Fibroblast of peridontal ligament (primary cell): ENCODE data around the gene CNTN1.

ENCODE experiments used
- DNase-seq: peaks from one replicate; pipeline ENCODE4 v3.0.0-alpha.2; 2010; ENCODE audit errors: extremely low read depth

The CNTN1 gene

GRCh38 chr12:40970320-40970907, 278.2 kb downstream of the CNTN1 start:
- DNase-seq: no peak

- peak; percentile 93 for DNase-seq
Measured at GRCh38 chr12:40971911-40972310, 279.7 kb downstream of the CNTN1 start.

DNA sequence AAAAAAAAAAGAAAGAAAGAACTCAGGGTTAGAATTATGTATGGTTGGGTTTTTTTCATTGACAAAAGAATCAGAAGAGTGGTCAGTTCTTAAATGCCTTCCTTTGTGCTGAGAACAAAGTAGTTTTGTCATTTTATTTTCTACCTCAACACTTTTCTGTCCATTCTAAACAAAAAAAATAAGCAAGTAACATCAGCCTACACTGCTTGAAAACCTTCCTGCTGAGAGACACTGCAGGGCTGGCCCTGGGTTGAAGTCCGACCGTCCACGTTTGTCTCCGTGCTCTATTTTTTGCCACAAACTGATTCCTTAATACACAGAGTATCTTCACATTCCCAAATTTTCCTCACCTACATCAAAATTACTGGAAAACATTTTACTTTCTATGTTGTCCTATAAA, 284.3 kb downstream of the CNTN1 start:
- no peak for DNase-seq

DNA sequence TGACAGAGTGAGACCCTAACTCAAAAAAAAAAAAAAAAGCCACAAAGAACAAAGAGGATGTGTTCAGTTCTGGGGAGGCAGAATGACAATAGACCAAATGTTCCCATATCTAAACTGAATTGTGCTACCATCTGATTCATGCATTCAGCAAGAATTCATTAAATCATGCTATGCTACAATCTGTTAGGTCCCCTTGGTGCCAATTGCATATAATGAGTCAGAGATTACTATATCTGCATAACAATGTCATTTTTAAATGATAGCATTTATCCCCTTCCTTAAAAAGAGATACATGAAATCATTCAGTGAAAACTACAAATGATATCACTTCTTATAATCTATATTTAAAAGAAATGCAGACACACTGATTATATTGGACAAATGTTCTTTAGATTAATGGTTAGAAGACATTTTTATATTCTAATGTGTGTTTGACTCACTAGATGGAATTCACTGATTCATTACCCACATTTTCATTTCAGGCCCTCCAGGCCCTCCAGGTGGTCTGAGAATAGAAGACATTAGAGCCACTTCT, 288.3 kb downstream of the CNTN1 start:
- DNase-seq: no peak

DNA sequence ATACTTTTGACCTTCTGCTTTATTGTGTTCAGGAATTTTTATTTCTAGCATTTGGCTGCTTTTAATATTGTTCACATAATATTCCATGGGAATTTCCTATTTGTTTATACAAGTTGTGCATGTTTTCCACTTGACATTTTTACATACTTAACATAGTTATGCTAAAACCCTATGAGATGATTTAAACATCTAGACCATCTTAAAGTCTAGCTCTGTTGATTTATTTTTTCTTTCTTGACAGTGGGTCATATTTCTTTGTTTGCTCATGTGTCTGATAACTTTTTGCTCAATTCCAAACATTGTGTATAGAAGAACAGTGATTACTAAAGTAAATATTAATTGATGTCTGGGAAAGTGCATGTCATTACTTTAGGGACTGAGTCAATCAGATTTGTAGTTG, 293.8 kb downstream of the CNTN1 start:
- peak; percentile 21 for DNase-seq

GRCh38 chr12:40988355-40988754, 296.1 kb downstream of the CNTN1 start:
- no peak for DNase-seq

DNA sequence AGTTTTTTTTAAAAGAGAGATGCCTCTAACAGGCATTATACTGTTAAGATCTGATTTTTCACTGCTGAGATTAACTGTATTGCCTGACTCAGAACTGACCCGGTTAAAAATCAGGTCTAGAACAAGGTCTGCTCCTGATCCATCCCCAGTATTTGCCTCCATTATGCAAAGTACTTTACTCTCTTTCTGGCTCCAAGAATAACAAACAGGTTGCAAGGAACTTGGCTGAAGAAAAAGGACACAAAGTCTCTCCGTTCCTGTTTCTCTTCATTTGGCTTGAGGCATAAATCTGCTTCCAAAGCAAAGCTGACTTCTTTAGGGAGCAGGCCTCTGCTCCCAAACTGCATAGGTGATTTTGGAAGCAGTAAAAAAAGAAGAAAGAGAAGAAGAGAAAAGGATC, 296.6 kb downstream of the CNTN1 start:
- no peak for DNase-seq

DNA sequence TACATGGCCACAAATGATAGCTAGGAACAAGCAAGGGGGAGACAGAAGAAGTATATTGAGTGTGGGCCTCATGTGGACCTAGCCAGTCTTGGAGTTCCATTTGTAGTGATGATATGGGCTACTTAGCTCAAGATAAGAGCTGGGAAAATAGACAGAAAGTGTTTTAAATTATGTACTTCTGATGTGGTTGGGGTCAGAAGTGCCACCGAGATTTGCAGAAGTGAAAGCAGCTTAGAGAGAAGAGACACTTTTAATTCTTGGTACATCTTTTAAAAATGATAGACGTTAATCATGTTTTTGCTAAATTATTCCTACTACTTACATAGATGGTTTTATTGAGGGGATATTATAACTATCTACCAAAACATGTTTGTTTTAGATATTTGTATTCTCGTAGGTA, 297.5 kb downstream of the CNTN1 start:
- DNase-seq: no peak

DNA sequence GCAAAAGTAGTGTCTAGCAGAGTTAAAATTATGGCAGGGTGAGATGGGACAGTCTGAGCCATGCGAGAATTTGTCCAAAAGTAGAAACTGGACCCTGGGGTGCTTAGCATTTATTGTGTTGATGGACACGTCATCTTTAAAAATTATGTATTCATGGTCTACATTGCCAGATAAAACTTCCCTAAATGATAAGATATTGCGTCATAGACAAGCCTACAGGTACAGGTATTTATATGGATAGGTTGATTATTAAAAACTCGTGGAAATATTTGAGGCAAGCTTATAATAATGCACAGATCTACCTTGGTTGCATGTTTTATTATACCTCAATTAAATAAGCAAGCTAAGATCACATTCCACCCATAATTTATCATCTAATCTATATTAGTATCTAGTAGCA, 299.9 kb downstream of the CNTN1 start:
- no peak for DNase-seq

DNA sequence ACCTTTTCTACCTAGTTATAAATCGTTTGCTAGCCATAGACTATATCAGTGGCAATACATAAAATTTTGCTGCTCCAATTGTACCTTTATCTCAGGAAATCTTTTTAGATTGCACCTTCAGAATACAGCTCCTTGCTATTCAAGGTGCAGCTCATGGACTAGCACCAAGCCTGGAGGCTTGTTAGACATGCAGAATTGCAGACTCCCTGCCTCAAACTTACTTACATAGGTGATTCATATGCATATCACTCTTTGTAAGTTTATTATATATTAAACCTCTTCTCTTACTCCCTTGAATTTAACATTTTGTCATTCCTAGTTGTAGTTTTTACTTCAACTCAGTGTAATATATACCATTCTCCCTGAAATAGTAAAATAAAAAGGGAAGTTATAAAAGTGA, 300.4 kb downstream of the CNTN1 start:
- no peak for DNase-seq

DNA sequence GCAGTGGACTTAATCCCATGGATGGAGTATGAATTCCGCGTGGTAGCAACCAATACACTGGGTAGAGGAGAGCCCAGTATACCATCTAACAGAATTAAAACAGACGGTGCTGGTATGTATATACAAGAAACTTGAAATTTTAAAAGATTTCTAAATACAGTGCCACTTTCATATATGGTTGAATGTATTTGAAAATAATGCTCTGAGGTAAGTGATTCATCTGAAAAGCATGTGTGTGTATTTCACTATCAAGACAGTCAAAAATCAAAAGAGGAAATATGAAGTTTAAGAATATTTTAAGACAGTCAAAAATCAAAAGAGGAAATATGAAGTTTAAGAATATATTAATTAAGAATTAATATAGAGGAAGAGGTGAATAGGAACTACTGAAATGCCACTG, 300.9 kb downstream of the CNTN1 start:
- DNase-seq: no peak

GRCh38 chr12:40996091-40996490, 303.9 kb downstream of the CNTN1 start:
- DNase-seq: no peak

DNA sequence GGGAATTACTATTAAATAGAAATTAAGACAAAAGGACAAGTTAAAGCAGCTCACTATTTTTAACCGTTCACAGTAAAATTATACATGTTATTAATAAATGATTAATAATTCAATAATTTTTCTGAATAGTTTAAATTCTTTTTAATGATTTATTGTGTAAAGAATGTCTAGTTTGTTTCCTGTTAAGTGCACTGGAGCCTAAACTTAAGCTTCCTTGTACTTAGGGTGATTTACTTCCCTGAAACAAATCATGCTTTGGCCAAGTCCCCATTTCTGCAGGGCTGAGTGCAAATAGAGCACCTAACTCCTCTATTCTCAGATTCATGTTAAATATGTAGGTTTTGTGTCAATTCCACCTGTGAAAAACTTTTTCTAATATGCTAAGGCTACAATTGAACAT, 307.0 kb downstream of the CNTN1 start:
- DNase-seq: no peak

GRCh38 chr12:41008472-41008871, 316.2 kb downstream of the CNTN1 start:
- no peak for DNase-seq

DNA sequence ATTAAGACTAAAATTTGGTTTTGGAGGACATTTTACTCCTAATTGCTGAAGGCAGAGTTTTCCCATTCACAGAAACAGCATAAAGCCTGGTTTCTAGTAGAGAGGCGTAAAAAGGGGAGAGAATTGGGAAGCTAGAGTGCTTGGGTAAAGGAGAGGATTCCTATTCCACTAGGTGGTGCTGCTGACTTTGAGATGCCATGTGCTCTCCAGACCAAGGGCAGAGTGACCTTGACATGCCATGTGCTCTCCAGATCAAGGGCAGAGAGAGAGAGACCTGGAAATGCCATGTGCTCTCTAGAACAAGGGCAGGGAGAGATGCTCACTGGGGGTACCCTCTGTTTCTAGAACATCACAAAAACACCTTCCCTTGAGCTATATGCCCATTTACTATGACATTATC, 319.7 kb downstream of the CNTN1 start:
- DNase-seq: no peak

DNA sequence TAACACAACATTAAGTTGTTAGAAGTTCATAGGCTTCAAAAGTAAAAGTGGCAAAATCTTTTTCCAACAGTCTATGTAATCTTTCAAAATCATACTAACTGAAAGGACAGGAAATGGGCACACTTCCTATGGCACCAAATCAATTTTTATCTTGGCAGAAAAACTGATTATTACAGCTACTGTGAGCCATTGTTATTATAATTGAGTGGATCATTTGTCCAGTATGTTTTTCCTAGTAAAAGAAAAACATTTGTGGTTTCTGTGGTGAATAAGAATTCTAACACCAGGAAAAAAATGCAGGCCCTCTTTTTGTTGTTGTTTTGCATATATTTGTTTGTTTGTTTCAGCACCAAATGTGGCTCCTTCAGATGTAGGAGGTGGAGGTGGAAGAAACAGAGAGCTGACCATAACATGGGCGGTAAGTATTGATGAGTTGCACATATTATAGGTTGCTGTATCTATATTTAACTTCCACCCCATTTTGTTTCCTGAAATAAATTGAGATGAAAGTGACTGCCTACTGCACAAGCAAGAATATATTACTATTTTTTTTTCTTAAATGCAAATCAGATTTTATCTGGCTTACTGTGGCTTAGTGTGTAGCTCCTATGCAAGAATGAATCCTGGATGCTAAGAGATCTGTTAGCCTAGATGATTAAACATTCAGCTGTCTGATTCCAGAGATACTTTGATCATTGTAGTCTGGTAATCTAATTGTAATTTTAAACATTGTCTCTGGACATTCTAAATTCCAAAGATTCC, 321.8 kb downstream of the CNTN1 start:
- DNase-seq: peak; percentile 78

GRCh38 chr12:41014643-41015020, 322.4 kb downstream of the CNTN1 start:
- no peak for DNase-seq

- no peak for DNase-seq
Measured at GRCh38 chr12:41018010-41018409, 325.8 kb downstream of the CNTN1 start.

DNA sequence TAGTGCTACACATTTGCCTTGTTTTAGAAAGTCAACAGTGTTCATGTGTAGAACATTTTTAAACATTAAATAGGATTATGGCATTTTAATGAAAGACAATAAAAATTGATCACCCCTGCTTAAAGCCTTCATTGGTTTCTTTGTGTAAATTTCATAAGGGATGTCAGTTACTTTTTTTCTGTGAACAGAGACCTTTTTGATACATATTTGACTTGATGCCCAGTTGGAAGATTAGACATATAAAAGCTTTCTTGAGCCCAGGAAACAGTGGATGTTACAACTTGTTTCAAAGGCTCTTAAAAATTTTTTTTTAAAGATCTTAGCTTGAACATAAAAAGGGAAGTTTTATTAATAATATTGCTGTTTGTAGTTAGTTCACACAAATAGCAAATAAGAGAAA, 327.2 kb downstream of the CNTN1 start:
- DNase-seq: no peak

DNA sequence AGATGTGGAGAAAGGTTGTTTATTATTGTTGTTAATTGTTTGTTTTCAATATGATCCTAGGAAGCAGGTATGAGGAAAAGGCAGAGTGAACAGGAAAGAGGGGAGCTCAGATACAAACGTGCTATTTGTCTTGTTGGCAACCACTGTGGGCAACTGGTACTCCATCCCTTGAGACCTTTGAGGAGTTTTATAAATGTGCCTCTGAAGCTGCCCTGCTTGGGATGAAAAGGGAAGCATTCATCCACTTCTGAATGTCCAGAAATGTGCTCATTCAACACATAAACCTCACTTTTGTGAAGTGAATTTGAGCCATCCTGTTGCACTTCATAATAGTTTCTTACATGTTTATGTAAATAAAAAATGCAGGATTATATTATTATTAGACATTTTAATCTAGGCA, 331.6 kb downstream of the CNTN1 start:
- no peak for DNase-seq

DNA sequence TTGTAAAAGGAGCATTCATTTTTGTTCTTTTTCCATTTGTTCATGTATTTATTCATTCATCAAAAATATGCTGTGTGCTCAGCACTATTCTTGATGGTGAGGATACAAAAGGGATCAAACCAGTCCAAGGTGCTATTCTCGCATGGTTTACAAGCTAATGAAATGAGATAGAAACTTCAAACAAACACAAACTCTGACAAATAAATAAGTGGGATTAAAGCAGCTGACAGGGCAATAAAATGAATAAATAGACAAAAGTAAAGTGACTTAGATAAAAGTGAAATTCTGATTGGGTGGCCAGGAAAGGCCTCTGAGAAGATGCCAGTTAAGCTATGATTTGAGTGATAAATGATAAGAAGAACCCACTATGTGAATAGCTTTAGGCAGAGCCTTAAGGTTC, 333.9 kb downstream of the CNTN1 start:
- DNase-seq: no peak

GRCh38 chr12:41032386-41032785, 340.1 kb downstream of the CNTN1 start:
- peak; percentile 38 for DNase-seq

DNA sequence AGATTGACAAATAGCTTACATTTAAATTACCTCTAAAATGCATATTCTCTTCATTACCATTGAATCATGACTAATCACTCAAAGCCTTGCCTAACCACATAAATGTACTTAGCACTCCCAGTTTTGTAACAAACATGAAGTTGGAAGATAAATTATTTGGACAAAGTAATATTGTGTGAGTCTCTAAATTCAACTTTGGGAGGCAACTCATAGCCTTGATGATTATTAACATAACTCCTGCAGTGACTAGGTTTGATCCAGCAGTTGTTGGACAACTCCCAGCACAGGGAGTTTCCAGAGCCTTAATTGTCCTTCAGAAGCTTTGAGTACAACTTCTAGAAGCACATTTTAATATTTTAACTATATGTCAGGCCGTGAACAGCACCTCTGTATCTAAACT, 342.4 kb downstream of the CNTN1 start:
- peak; percentile 72 for DNase-seq

- DNase-seq: peak; percentile 37
Measured at GRCh38 chr12:41039461-41039860, 347.2 kb downstream of the CNTN1 start.
